Uterus (tissue), 2 donors: ENCODE data around the gene HMGB2.

Source experiments
- POLR2A ChIP-seq, 2 donors: fragments of 450-650 bp; IDR thresholded peaks; one replicate each; pipeline ENCODE4 v1.6.1; 2016; ENCODE audit warnings: antibody characterized with exemption in 2 of 2, mild to moderate bottlenecking in 1 of 2, moderate library complexity in 1 of 2
- TF ChIP-seq, protein P1 (sequence below), 4 experiments: fragments of 200-600 bp in 2 of 4; fragments of 450-650 bp in 2 of 4; sonication (generic) in 2 of 4; IDR thresholded peaks; one replicate each; pipeline ENCODE4 v1.5.1; 2016 to 2019; ENCODE audit warnings: antibody characterized with exemption in 4 of 4, mild to moderate bottlenecking in 2 of 4, moderate library complexity in 1 of 4

- TF ChIP-seq, protein P1, sequence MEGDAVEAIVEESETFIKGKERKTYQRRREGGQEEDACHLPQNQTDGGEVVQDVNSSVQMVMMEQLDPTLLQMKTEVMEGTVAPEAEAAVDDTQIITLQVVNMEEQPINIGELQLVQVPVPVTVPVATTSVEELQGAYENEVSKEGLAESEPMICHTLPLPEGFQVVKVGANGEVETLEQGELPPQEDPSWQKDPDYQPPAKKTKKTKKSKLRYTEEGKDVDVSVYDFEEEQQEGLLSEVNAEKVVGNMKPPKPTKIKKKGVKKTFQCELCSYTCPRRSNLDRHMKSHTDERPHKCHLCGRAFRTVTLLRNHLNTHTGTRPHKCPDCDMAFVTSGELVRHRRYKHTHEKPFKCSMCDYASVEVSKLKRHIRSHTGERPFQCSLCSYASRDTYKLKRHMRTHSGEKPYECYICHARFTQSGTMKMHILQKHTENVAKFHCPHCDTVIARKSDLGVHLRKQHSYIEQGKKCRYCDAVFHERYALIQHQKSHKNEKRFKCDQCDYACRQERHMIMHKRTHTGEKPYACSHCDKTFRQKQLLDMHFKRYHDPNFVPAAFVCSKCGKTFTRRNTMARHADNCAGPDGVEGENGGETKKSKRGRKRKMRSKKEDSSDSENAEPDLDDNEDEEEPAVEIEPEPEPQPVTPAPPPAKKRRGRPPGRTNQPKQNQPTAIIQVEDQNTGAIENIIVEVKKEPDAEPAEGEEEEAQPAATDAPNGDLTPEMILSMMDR (IDR thresholded peaks at IDR 0.05): no peak
- TF ChIP-seq POLR2A (IDR thresholded peaks at IDR 0.05): no peak
Measured at GRCh38 chr4:173294444-173294843, 39.7 kb downstream of the HMGB2 start.
